ENCODE measurements around the gene HSPA8. TPM values are rescaled to one million over a fixed set of nuclear protein-coding genes. Genes with fewer than 3 reads are reported as not detected.
"Not testable (repeated sequence)": the region's sequence is repeated elsewhere in the genome, so short reads cannot be mapped to it uniquely, and the experiment has no call there.

HSPA8 gene
- total RNA-seq, 1 experiment from 2014 or later: 443 TPM

- no peak for TF ChIP-seq CTCF (IDR thresholded peaks at IDR 0.05; ENCODE audit: unreplicated experiment)
- ChIA-PET CTCF (interaction anchor here (0.6 to 20.2 kb wide), 5 partner anchors 9 to 286 kb away, joined by 3 to 487 read pairs (median 3); no protein-coding TSS in a partner anchor), POLR2A (no interaction called here)
- Mint-ChIP-seq H3K9me3 (ENCODE audit: unreplicated experiment) (no peaks in the 10 kb centered on the region), H3K4me3 (ENCODE audit: unreplicated experiment) (no peak overlapping the region), H3K4me1 (ENCODE audit: insufficient read depth, unreplicated experiment) (peaks cover 9% of the 10 kb centered on the region), H3K27me3 (ENCODE audit: insufficient read depth, unreplicated experiment) (no peaks in the 10 kb centered on the region), H3K27ac (ENCODE audit: low read depth, unreplicated experiment) (no peak overlapping the region), H3K36me3 (ENCODE audit: insufficient read depth, unreplicated experiment) (peaks cover 35% of the 10 kb centered on the region)
- BruUV-seq (replicated peaks): no TSS peak
- DNase-seq (ENCODE audit: unreplicated experiment): no peak
- intact Hi-C loops (cut with micrococcal nuclease): no loop called here
These were observed 37.1 kb upstream of the HSPA8 start for GRCh38 chr11:123098990-123099389.

- H3K27ac Mint-ChIP-seq (ENCODE audit: low read depth, unreplicated experiment): no peak overlapping the region
- H3K4me3 Mint-ChIP-seq (ENCODE audit: unreplicated experiment): no peak overlapping the region
- ChIA-PET CTCF (interaction anchor here (0.5 to 4.6 kb wide), 9 partner anchors 9 to 483 kb away, joined by 3 to 27 read pairs (median 3); no protein-coding TSS in a partner anchor), POLR2A (interaction anchor here (1.0 kb wide), 1 partner anchor 154 kb away, joined by 3 read pairs; no protein-coding TSS in a partner anchor)
- TF ChIP-seq CTCF (IDR thresholded peaks at IDR 0.05; ENCODE audit: unreplicated experiment): no peak
- BruUV-seq (replicated peaks): no TSS peak
- no peaks in the 10 kb centered on the region for H3K27me3 Mint-ChIP-seq (ENCODE audit: insufficient read depth, unreplicated experiment)
- no peaks in the 10 kb centered on the region for H3K9me3 Mint-ChIP-seq (ENCODE audit: unreplicated experiment)
- no peaks in the 10 kb centered on the region for H3K4me1 Mint-ChIP-seq (ENCODE audit: insufficient read depth, unreplicated experiment)
- DNase-seq (ENCODE audit: unreplicated experiment): no peak
- H3K36me3 Mint-ChIP-seq (ENCODE audit: insufficient read depth, unreplicated experiment): peaks cover 45% of the 10 kb centered on the region
- intact Hi-C loops (cut with micrococcal nuclease): no loop called here
These were observed 31.8 kb upstream of the HSPA8 start for GRCh38 chr11:123093739-123094138.

GRCh38 chr11:123091506-123091905 is 29.6 kb upstream of the HSPA8 start:
- no peak overlapping the region for H3K27ac Mint-ChIP-seq (ENCODE audit: low read depth, unreplicated experiment)

GRCh38 chr11:123090168-123090567 is 28.2 kb upstream of the HSPA8 start:
- DNase-seq (ENCODE audit: unreplicated experiment); POLR2A ChIA-PET; intact Hi-C loops (cut with micrococcal nuclease); H3K27me3 Mint-ChIP-seq (ENCODE audit: insufficient read depth, unreplicated experiment); H3K9me3 Mint-ChIP-seq (ENCODE audit: unreplicated experiment); H3K4me1 Mint-ChIP-seq (ENCODE audit: insufficient read depth, unreplicated experiment); H3K27ac Mint-ChIP-seq (ENCODE audit: low read depth, unreplicated experiment); BruUV-seq (replicated peaks); H3K4me3 Mint-ChIP-seq (ENCODE audit: unreplicated experiment): not testable (repeated sequence)
- peaks cover 38% of the 10 kb centered on the region for H3K36me3 Mint-ChIP-seq (ENCODE audit: insufficient read depth, unreplicated experiment)
- CTCF ChIA-PET: interaction anchor here (0.6 to 1.2 kb wide), 3 partner anchors 13 to 26 kb away, joined by 3 to 8 read pairs (median 3); no protein-coding TSS in a partner anchor

More at GRCh38 chr11:123091506-123091905, 29.6 kb upstream of the HSPA8 start:
- no peaks in the 10 kb centered on the region for H3K27me3 Mint-ChIP-seq (ENCODE audit: insufficient read depth, unreplicated experiment)
- no peak overlapping the region for H3K4me3 Mint-ChIP-seq (ENCODE audit: unreplicated experiment)
- H3K9me3 Mint-ChIP-seq (ENCODE audit: unreplicated experiment): no peaks in the 10 kb centered on the region
- peaks cover 35% of the 10 kb centered on the region for H3K36me3 Mint-ChIP-seq (ENCODE audit: insufficient read depth, unreplicated experiment)
- ChIA-PET POLR2A (no interaction called here), CTCF (interaction anchor here (0.6 to 2.4 kb wide), 3 partner anchors 11 to 160 kb away, joined by 3 to 11 read pairs (median 4); no protein-coding TSS in a partner anchor)
- H3K4me1 Mint-ChIP-seq (ENCODE audit: insufficient read depth, unreplicated experiment): no peaks in the 10 kb centered on the region
- DNase-seq (ENCODE audit: unreplicated experiment): no peak
- TF ChIP-seq CTCF (IDR thresholded peaks at IDR 0.05; ENCODE audit: unreplicated experiment): no peak
- intact Hi-C loops (cut with micrococcal nuclease): no loop called here
- no TSS peak for BruUV-seq (replicated peaks)

GRCh38 chr11:123088896-123089295 is 27.0 kb upstream of the HSPA8 start:
- not testable (repeated sequence) for H3K4me1 Mint-ChIP-seq (ENCODE audit: insufficient read depth, unreplicated experiment)
- ChIA-PET POLR2A (interaction anchor here (0.6 kb wide), 1 partner anchor 204 kb away, joined by 3 read pairs; no protein-coding TSS in a partner anchor), CTCF (interaction anchor here (0.9 to 1.9 kb wide), 3 partner anchors 14 to 158 kb away, joined by 3 to 8 read pairs (median 4); no protein-coding TSS in a partner anchor)

GRCh38 chr11:123087657-123088056 is 25.7 kb upstream of the HSPA8 start:
- POLR2A ChIA-PET: interaction anchor here (0.8 kb wide), 1 partner anchor 252 kb away, joined by 3 read pairs; no protein-coding TSS in a partner anchor
- not testable (repeated sequence) for H3K4me3 Mint-ChIP-seq (ENCODE audit: unreplicated experiment)
- peaks cover 40% of the 10 kb centered on the region for H3K36me3 Mint-ChIP-seq (ENCODE audit: insufficient read depth, unreplicated experiment)

More at GRCh38 chr11:123088896-123089295, 27.0 kb upstream of the HSPA8 start:
- H3K4me3 Mint-ChIP-seq (ENCODE audit: unreplicated experiment); intact Hi-C loops (cut with micrococcal nuclease); BruUV-seq (replicated peaks); H3K27me3 Mint-ChIP-seq (ENCODE audit: insufficient read depth, unreplicated experiment); H3K9me3 Mint-ChIP-seq (ENCODE audit: unreplicated experiment); DNase-seq (ENCODE audit: unreplicated experiment); H3K27ac Mint-ChIP-seq (ENCODE audit: low read depth, unreplicated experiment): not testable (repeated sequence)
- peaks cover 38% of the 10 kb centered on the region for H3K36me3 Mint-ChIP-seq (ENCODE audit: insufficient read depth, unreplicated experiment)

More at GRCh38 chr11:123087657-123088056, 25.7 kb upstream of the HSPA8 start:
- BruUV-seq (replicated peaks); H3K4me1 Mint-ChIP-seq (ENCODE audit: insufficient read depth, unreplicated experiment); H3K9me3 Mint-ChIP-seq (ENCODE audit: unreplicated experiment); H3K27me3 Mint-ChIP-seq (ENCODE audit: insufficient read depth, unreplicated experiment); DNase-seq (ENCODE audit: unreplicated experiment); intact Hi-C loops (cut with micrococcal nuclease); H3K27ac Mint-ChIP-seq (ENCODE audit: low read depth, unreplicated experiment): not testable (repeated sequence)
- CTCF ChIA-PET: interaction anchor here (1.9 kb wide), 1 partner anchor 15 kb away, joined by 8 read pairs; no protein-coding TSS in a partner anchor
